Tracheal epithelial cell (primary cell): ENCODE data around the gene C22orf23. TPM values are rescaled to one million over a fixed set of nuclear protein-coding genes. Genes with fewer than 3 reads are reported as not detected.

Experiments used
- total RNA-seq: library from RNA; depleted of rRNA; stranded (reverse); fragments of >200 nt; gene quantifications from 2 replicates; pipeline ENCODE4 v1.2.1, GENCODE V29; 2014

The C22orf23 gene
- total RNA-seq: under 0.01 TPM in 1 of 2 replicates, not detected in the other

GRCh38 chr22:37953437-37954179 is at the start of gene C22orf23, which contains the start of gene POLR2F:
TSS of gene C22orf23 (minus strand) at chr22:37953601. CDS start at chr22:37953149, 452 bp downstream.
TSS of gene POLR2F (plus strand) at chr22:37953699. CDS start at chr22:37953788, 89 bp downstream.

GRCh38 chr22:37983860-37984791 is 30.7 kb upstream of the C22orf23 start, which contains the start of gene SOX10:
TSS of gene SOX10 (minus strand) at chr22:37984555. CDS start at chr22:37983784, 771 bp downstream.

GRCh38 chr22:37905534-37906363 is 47.7 kb downstream of the C22orf23 start, which contains the start of gene MICALL1:
TSS of gene MICALL1 (plus strand) at chr22:37906297. CDS start at chr22:37906423, 126 bp downstream.

Other genes with a start within 250 kb of the C22orf23 start
- gene GCAT, start 145.7 kb downstream of the C22orf23 start, total RNA-seq: 23.4 and 26.4 TPM in 2 replicates
- not detected in 2 replicates for gene GALR3, start 130.2 kb downstream of the C22orf23 start, total RNA-seq
- gene ANKRD54, start 109.3 kb downstream of the C22orf23 start, total RNA-seq: 15.8 and 20.0 TPM in 2 replicates
- gene EIF3L, start 104.2 kb downstream of the C22orf23 start, total RNA-seq: 380 and 527 TPM in 2 replicates
- 134 and 190 TPM in 2 replicates for gene MICALL1, start 47.3 kb downstream of the C22orf23 start, total RNA-seq
- 25.2 and 31.3 TPM in 2 replicates for gene POLR2F, start 98 bp upstream of the C22orf23 start, total RNA-seq
- not detected in 2 replicates for gene SOX10, start 31.0 kb upstream of the C22orf23 start, total RNA-seq
- gene PICK1, start 103.8 kb upstream of the C22orf23 start, total RNA-seq: 15.1 and 29.9 TPM in 2 replicates
- 0.24 and 1.5 TPM in 2 replicates for gene SLC16A8, start 130.6 kb upstream of the C22orf23 start, total RNA-seq
- gene BAIAP2L2, start 157.1 kb upstream of the C22orf23 start, total RNA-seq: 0.21 and 0.48 TPM in 2 replicates
- gene PLA2G6, start 228.2 kb upstream of the C22orf23 start, total RNA-seq: 5.1 and 8.1 TPM in 2 replicates
- 14.7 and 65.5 TPM in 2 replicates for gene MAFF, start 248.4 kb upstream of the C22orf23 start, total RNA-seq